K562 (cell line): ENCODE measurements around the gene EPB41L2.

Experiments
- BMI1 ChIP-seq: fragments of 150-350 bp; IDR thresholded peaks from 2 replicates; pipeline ENCODE4 v1.6.1; 2014; ENCODE audit warnings: low read length
- TF ChIP-seq, protein P1 (sequence below), 3 experiments: IDR thresholded peaks in 2 of 3; conservative IDR thresholded peaks in 1 of 3; 2 replicates each; pipeline ENCODE4 v1.5.1; 2011 to 2012; ENCODE audit warnings: low read length in 3 of 3, mild to moderate bottlenecking in 3 of 3, control low read depth in 2 of 3, improper control_type of control experiment in 1 of 3, inconsistent platforms in 1 of 3, low read depth in 1 of 3, mixed read lengths in 1 of 3, moderate library complexity in 1 of 3; ENCODE audit not compliant: insufficient read depth in 2 of 3

GRCh38 chr6:131065824-131066171, 2.8 kb upstream of the EPB41L2 start:
- TF ChIP-seq BMI1, result no peak
- TF ChIP-seq, protein P1, sequence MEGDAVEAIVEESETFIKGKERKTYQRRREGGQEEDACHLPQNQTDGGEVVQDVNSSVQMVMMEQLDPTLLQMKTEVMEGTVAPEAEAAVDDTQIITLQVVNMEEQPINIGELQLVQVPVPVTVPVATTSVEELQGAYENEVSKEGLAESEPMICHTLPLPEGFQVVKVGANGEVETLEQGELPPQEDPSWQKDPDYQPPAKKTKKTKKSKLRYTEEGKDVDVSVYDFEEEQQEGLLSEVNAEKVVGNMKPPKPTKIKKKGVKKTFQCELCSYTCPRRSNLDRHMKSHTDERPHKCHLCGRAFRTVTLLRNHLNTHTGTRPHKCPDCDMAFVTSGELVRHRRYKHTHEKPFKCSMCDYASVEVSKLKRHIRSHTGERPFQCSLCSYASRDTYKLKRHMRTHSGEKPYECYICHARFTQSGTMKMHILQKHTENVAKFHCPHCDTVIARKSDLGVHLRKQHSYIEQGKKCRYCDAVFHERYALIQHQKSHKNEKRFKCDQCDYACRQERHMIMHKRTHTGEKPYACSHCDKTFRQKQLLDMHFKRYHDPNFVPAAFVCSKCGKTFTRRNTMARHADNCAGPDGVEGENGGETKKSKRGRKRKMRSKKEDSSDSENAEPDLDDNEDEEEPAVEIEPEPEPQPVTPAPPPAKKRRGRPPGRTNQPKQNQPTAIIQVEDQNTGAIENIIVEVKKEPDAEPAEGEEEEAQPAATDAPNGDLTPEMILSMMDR (IDR thresholded peaks at IDR 0.05 in 2 of 3, conservative IDR thresholded peaks at IDR 0.05 in 1 of 3; ENCODE audit: insufficient read depth in 2 of 3, low read depth in 1 of 3, low read length in 3 of 3), result no peak
